SK-N-SH treated with all-trans-retinoic acid at 6 μM for 48 hours (cell line): ENCODE results near the gene ZXDB.

Experiments
- ATAC-seq: fragments of 200-7000 bp; cut with Tn5 transposase; 3 replicates; pipeline ENCODE4 v1.9.1; 2020; ENCODE audit warnings: mild to moderate bottlenecking, moderate library complexity
- ARNTL ChIP-seq: fragments of 450-650 bp; formaldehyde crosslinking; IDR thresholded peaks from 2 replicates; pipeline ENCODE4 v1.5.0; 2020; ENCODE audit warnings: low read depth, mild to moderate bottlenecking, moderate library complexity, borderline replicate concordance
- BACH2 ChIP-seq: fragments of 250-450 bp; sonication (Bioruptor Pico); IDR thresholded peaks from 2 replicates; pipeline ENCODE4 v1.9.0; 2021; ENCODE audit warnings: mild to moderate bottlenecking, borderline replicate concordance
- CREB5 ChIP-seq: fragments of 250-450 bp; sonication (Bioruptor Pico); IDR thresholded peaks from 2 replicates; pipeline ENCODE4 v1.5.1; 2020; ENCODE audit warnings: low read depth, mild to moderate bottlenecking, moderate library complexity
- CSDC2 ChIP-seq: fragments of 250-450 bp; sonication (Bioruptor Pico); IDR thresholded peaks from 2 replicates; pipeline ENCODE4 v1.5.0; 2020; ENCODE audit warnings: mild to moderate bottlenecking, moderate library complexity
- CSRNP3 ChIP-seq: fragments of 250-450 bp; sonication (Bioruptor Pico); IDR thresholded peaks from 2 replicates; pipeline ENCODE4 v1.5.1; 2021; ENCODE audit warnings: mild to moderate bottlenecking, moderate library complexity
- ESRRG ChIP-seq: fragments of 250-450 bp; sonication (Bioruptor Pico); IDR thresholded peaks from 2 replicates; pipeline ENCODE4 v1.6.1; 2021; ENCODE audit warnings: mild to moderate bottlenecking
- GLIS3 ChIP-seq: fragments of 250-450 bp; sonication (Bioruptor Pico); IDR thresholded peaks from 2 replicates; pipeline ENCODE4 v1.5.0; 2020; ENCODE audit warnings: mild to moderate bottlenecking, moderate library complexity
- ISL1 ChIP-seq: fragments of 250-450 bp; sonication (Bioruptor Pico); IDR thresholded peaks from 2 replicates; pipeline ENCODE4 v2.1.2; 2022; ENCODE audit warnings: mild to moderate bottlenecking, moderate library complexity
- OSR1 ChIP-seq: fragments of 250-450 bp; sonication (Bioruptor Pico); IDR thresholded peaks from 2 replicates; pipeline ENCODE4 v1.8.0; 2022; ENCODE audit warnings: moderate library complexity, mild to moderate bottlenecking, inconsistent platforms
- PATZ1 ChIP-seq: fragments of 250-450 bp; sonication (Bioruptor Pico); IDR thresholded peaks from 2 replicates; pipeline ENCODE4 v1.8.0; 2020; ENCODE audit warnings: mild to moderate bottlenecking, moderate library complexity, borderline replicate concordance
- POU6F1 ChIP-seq: fragments of 250-450 bp; sonication (Bioruptor Pico); IDR thresholded peaks from 2 replicates; pipeline ENCODE4 v1.8.0; 2021; ENCODE audit warnings: low read depth, mild to moderate bottlenecking, moderate library complexity, borderline replicate concordance
- PPARA ChIP-seq: fragments of 250-450 bp; sonication (Bioruptor Pico); IDR thresholded peaks from 2 replicates; pipeline ENCODE4 v1.5.0; 2020; ENCODE audit warnings: mild to moderate bottlenecking, borderline replicate concordance
- RARB ChIP-seq: fragments of 250-450 bp; sonication (Bioruptor Pico); IDR thresholded peaks from 2 replicates; pipeline ENCODE4 v1.8.0; 2021; ENCODE audit warnings: mild to moderate bottlenecking, moderate library complexity
- SNAI2 ChIP-seq: fragments of 250-450 bp; sonication (Bioruptor Pico); IDR thresholded peaks from 2 replicates; pipeline ENCODE4 v1.5.0; 2020; ENCODE audit warnings: mild to moderate bottlenecking, moderate library complexity
- TCF4 ChIP-seq: fragments of 250-450 bp; sonication (Bioruptor Pico); IDR thresholded peaks from 2 replicates; pipeline ENCODE4 v1.8.0; 2021; ENCODE audit warnings: mild to moderate bottlenecking, moderate library complexity, borderline replicate concordance
- TOX ChIP-seq: fragments of 250-450 bp; sonication (Bioruptor Pico); IDR thresholded peaks from 2 replicates; pipeline ENCODE4 v1.8.0; 2021; ENCODE audit warnings: mild to moderate bottlenecking, moderate library complexity, borderline replicate concordance
- TSHZ2 ChIP-seq: fragments of 250-450 bp; sonication (Bioruptor Pico); IDR thresholded peaks from 2 replicates; pipeline ENCODE4 v1.5.0; 2020; ENCODE audit warnings: mild to moderate bottlenecking, moderate library complexity
- ZC3H10 ChIP-seq: fragments of 250-450 bp; sonication (Bioruptor Pico); IDR thresholded peaks from 2 replicates; pipeline ENCODE4 v1.5.1; 2021; ENCODE audit warnings: mild to moderate bottlenecking, moderate library complexity
- ZFP3 ChIP-seq: fragments of 250-450 bp; sonication (Bioruptor Pico); IDR thresholded peaks from 2 replicates; pipeline ENCODE4 v1.5.0; 2020; ENCODE audit warnings: mild to moderate bottlenecking, moderate library complexity
- ZFP30 ChIP-seq: fragments of 450-650 bp; formaldehyde crosslinking; IDR thresholded peaks from 2 replicates; pipeline ENCODE4 v1.5.0; 2022; ENCODE audit warnings: mild to moderate bottlenecking, moderate library complexity
- ZNF565 ChIP-seq: fragments of 450-650 bp; formaldehyde crosslinking; conservative IDR thresholded peaks from 2 replicates; pipeline ENCODE4 v1.5.0; 2020; ENCODE audit warnings: low read depth, mild to moderate bottlenecking, moderate library complexity
- ZNF70 ChIP-seq: fragments of 450-650 bp; formaldehyde crosslinking; IDR thresholded peaks from 2 replicates; pipeline ENCODE4 v1.5.0; 2020; ENCODE audit warnings: mild to moderate bottlenecking, moderate library complexity
- ZNF8 ChIP-seq: fragments of 450-650 bp; formaldehyde crosslinking; IDR thresholded peaks from 2 replicates; pipeline ENCODE4 v1.5.0; 2020; ENCODE audit warnings: mild to moderate bottlenecking, moderate library complexity

ZXDB gene

GRCh38 chrX:57583477-57583876, 8.3 kb upstream of the ZXDB start:
- no peak for ATAC-seq
- TF ChIP-seq TCF4: no peak
- no peak for TF ChIP-seq PATZ1 (CRISPR knock-in tag)
- no peak for TF ChIP-seq ARNTL
- no peak for TF ChIP-seq POU6F1
- TF ChIP-seq ESRRG (CRISPR knock-in tag): no peak
- no peak for TF ChIP-seq SNAI2
- no peak for TF ChIP-seq BACH2
- no peak for TF ChIP-seq ISL1 (CRISPR knock-in tag)
- no peak for TF ChIP-seq ZFP30 (CRISPR knock-in tag)
- no peak for TF ChIP-seq ZNF565 (CRISPR knock-in tag)
- TF ChIP-seq ZFP3 (CRISPR knock-in tag): no peak
- no peak for TF ChIP-seq CSDC2 (CRISPR knock-in tag)
- TF ChIP-seq CSRNP3 (CRISPR knock-in tag): no peak
- TF ChIP-seq TOX (CRISPR knock-in tag): no peak
- no peak for TF ChIP-seq RARB (CRISPR knock-in tag)
- no peak for TF ChIP-seq ZNF70 (CRISPR knock-in tag)

GRCh38 chrX:57586360-57586759, 5.5 kb upstream of the ZXDB start:
- no peak for ATAC-seq
- TF ChIP-seq CSDC2 (CRISPR knock-in tag): no peak
- no peak for TF ChIP-seq ZFP3 (CRISPR knock-in tag)

- TF ChIP-seq ZFP3 (CRISPR knock-in tag): no peak
- no peak for TF ChIP-seq ARNTL
- no peak for TF ChIP-seq GLIS3 (CRISPR knock-in tag)
- TF ChIP-seq ZFP30 (CRISPR knock-in tag): no peak
- no peak for TF ChIP-seq SNAI2
- TF ChIP-seq BACH2: no peak
- TF ChIP-seq OSR1 (CRISPR knock-in tag): no peak
- TF ChIP-seq TSHZ2 (CRISPR knock-in tag): no peak
- no peak for TF ChIP-seq ZC3H10 (CRISPR knock-in tag)
- no peak for TF ChIP-seq ISL1 (CRISPR knock-in tag)
- TF ChIP-seq CREB5 (CRISPR knock-in tag): no peak
- TF ChIP-seq POU6F1: no peak
- TF ChIP-seq PATZ1 (CRISPR knock-in tag): no peak
- no peak for TF ChIP-seq PPARA (CRISPR knock-in tag)
- no peak for TF ChIP-seq ZNF8 (CRISPR knock-in tag)
- TF ChIP-seq CSRNP3 (CRISPR knock-in tag): no peak
- no peak for TF ChIP-seq TCF4
- no peak for TF ChIP-seq TOX (CRISPR knock-in tag)
- TF ChIP-seq ESRRG (CRISPR knock-in tag): no peak
- no peak for ATAC-seq
Observed at GRCh38 chrX:57587062-57587461, 4.7 kb upstream of the ZXDB start.
